ENCODE measurements around the gene WDR59. TPM values are rescaled to one million over a fixed set of nuclear protein-coding genes. Genes with fewer than 3 reads are reported as not detected.
A peak's percentile ranks its signal among the peaks of the same experiment; 100 is the strongest.

The WDR59 gene
- polyA plus RNA-seq, 2 of the 4 experiments (the other 2 are of a cell fraction) = 33.4 to 52.2 TPM

DNA sequence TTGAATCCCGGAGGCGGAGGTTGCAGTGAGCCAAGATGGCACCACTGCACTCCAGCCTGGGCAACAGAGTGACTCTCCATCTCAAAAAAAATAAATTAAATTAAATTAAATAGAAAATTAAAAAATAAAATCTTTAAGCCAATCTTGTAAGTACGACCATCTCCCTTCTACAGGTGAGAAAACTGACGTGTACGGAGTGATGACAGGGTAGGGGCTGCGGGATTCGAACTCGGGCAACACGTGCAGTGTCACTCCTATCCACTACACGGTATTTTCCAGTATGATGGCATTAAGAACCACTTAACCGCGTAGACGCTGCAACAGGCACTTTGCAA, 762 bp downstream of the WDR59 start:
- DNase-seq (ENCODE audit: low read depth in 1 of 2, low spot score in 1 of 2) = peak in 1 of 2 experiments; percentile 15
- Histone ChIP-seq H3K9me3 (no peaks in the 10 kb centered on the region), H3K4me1 (0 out of 3 replicates have a peak, but pooled peaks cover 2% of the 10 kb centered on the region), H3K4me3 (peak overlapping the region; percentile 100), H3K4me2 (peak overlapping the region; percentile 99), H3K27ac (peak overlapping the region; percentile 92 to 94)
- no peak for ATAC-seq
- FAIRE-seq = no peak
- POLR2A ChIA-PET = interaction anchor here (1.6 to 2.5 kb wide), 3 partner anchors 15 to 322 kb away, joined by 4 to 14 read pairs (median 13); partner anchors contain the start of gene ZNRF1
- TF ChIP-seq, protein P1, sequence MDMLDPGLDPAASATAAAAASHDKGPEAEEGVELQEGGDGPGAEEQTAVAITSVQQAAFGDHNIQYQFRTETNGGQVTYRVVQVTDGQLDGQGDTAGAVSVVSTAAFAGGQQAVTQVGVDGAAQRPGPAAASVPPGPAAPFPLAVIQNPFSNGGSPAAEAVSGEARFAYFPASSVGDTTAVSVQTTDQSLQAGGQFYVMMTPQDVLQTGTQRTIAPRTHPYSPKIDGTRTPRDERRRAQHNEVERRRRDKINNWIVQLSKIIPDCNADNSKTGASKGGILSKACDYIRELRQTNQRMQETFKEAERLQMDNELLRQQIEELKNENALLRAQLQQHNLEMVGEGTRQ (IDR thresholded peaks at IDR 0.05) = no peak
- TF ChIP-seq POLR2AphosphoS2 (conservative IDR thresholded peaks at IDR 0.05; ENCODE audit: low read length) (no peak), EP300 (IDR thresholded peaks at IDR 0.05) (no peak), NFE2L2 (conservative IDR thresholded peaks at IDR 0.05; ENCODE audit: low read length) (no peak), ZSCAN20 (CRISPR knock-in tag; IDR thresholded peaks at IDR 0.05) (no peak), NPAS2 (CRISPR knock-in tag; IDR thresholded peaks at IDR 0.05; ENCODE audit: borderline replicate concordance) (no peak), CHD2 (IDR thresholded peaks at IDR 0.05; ENCODE audit: low read length, partially characterized antibody) (no peak), RARB (CRISPR knock-in tag; IDR thresholded peaks at IDR 0.05) (no peak), CEBPB (IDR thresholded peaks at IDR 0.05) (no peak), EHMT2 (IDR thresholded peaks at IDR 0.05; ENCODE audit: low read depth) (no peak), CBX8 (IDR thresholded peaks at IDR 0.05) (no peak), BHLHE40 (IDR thresholded peaks at IDR 0.05; ENCODE audit: low read depth, low read length) (no peak), CBX2 (IDR thresholded peaks at IDR 0.05; ENCODE audit: borderline replicate concordance, low read depth) (no peak), MAZ (IDR thresholded peaks at IDR 0.05; ENCODE audit: borderline replicate concordance, low read depth, low read length) (no peak), MAFK (IDR thresholded peaks at IDR 0.05; ENCODE audit: partially characterized antibody) (no peak), RFX5 (IDR thresholded peaks at IDR 0.05) (no peak), JUNB (IDR thresholded peaks at IDR 0.05) (no peak)
- TF ChIP-seq, protein P2, sequence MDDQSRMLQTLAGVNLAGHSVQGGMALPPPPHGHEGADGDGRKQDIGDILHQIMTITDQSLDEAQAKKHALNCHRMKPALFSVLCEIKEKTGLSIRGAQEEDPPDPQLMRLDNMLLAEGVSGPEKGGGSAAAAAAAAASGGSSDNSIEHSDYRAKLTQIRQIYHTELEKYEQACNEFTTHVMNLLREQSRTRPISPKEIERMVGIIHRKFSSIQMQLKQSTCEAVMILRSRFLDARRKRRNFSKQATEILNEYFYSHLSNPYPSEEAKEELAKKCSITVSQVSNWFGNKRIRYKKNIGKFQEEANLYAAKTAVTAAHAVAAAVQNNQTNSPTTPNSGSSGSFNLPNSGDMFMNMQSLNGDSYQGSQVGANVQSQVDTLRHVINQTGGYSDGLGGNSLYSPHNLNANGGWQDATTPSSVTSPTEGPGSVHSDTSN (IDR thresholded peaks at IDR 0.05) = no peak
- TF ChIP-seq, protein P3, sequence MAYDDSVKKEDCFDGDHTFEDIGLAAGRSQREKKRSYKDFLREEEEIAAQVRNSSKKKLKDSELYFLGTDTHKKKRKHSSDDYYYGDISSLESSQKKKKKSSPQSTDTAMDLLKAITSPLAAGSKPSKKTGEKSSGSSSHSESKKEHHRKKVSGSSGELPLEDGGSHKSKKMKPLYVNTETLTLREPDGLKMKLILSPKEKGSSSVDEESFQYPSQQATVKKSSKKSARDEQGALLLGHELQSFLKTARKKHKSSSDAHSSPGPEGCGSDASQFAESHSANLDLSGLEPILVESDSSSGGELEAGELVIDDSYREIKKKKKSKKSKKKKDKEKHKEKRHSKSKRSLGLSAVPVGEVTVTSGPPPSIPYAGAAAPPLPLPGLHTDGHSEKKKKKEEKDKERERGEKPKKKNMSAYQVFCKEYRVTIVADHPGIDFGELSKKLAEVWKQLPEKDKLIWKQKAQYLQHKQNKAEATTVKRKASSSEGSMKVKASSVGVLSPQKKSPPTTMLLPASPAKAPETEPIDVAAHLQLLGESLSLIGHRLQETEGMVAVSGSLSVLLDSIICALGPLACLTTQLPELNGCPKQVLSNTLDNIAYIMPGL (CRISPR knock-in tag; IDR thresholded peaks at IDR 0.05; ENCODE audit: borderline replicate concordance) = no peak
- CTCF ChIA-PET = interaction anchor here (0.7 to 1.1 kb wide), 2 partner anchors 94 to 481 kb away, joined by 3 to 4 read pairs; no protein-coding TSS in a partner anchor
- WGBS (ENCODE audit: missing lambda C conversion rate) = 27% methylated on average over 12 of the region's 13 CpGs

DNA sequence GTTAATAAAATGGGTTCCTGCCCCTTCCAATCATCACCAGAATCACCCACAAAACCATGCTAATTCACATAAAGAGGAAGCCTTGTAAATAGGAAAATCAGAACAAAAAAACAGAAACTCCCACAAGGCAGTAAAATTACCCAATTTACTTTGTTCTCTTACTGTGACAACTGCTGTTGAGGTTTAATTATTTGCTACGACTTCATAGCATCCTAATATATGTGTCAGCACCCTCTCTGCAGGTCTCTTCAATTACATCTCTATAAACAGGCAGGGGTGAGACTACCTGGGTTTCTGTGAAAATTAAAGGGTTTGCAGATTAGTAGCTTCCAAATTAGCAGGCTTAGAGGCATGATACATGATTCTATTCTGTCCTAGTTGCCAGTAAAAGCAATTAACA, 2.7 kb downstream of the WDR59 start:
- ChIA-PET CTCF (interaction anchor here (1.5 to 2.4 kb wide), 2 partner anchors 16 to 120 kb away, joined by 3 to 11 read pairs; partner anchors contain the start of gene ZNRF1), POLR2A (no interaction called here)
- Histone ChIP-seq H3K4me1 (0 out of 3 replicates have a peak, but pooled peaks cover 2% of the 10 kb centered on the region), H3K4me2 (no peak overlapping the region), H3K4me3 (no peak overlapping the region), H3K27ac (no peak overlapping the region), H3K9me3 (no peaks in the 10 kb centered on the region)
- WGBS (ENCODE audit: missing lambda C conversion rate) = 72% methylated on average over 1 of the region's 1 CpG
- FAIRE-seq (no peak), DNase-seq (ENCODE audit: low read depth in 1 of 2, low spot score in 1 of 2) (no peak), ATAC-seq (no peak)
- TF ChIP-seq, protein P4, sequence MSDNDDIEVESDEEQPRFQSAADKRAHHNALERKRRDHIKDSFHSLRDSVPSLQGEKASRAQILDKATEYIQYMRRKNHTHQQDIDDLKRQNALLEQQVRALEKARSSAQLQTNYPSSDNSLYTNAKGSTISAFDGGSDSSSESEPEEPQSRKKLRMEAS (IDR thresholded peaks at IDR 0.05) = no peak
- TF ChIP-seq NPAS2 (CRISPR knock-in tag; IDR thresholded peaks at IDR 0.05; ENCODE audit: borderline replicate concordance) (no peak), RNF2 (IDR thresholded peaks at IDR 0.05; ENCODE audit: borderline replicate concordance, low read depth) (no peak), RARB (CRISPR knock-in tag; IDR thresholded peaks at IDR 0.05) (no peak), HOXA7 (CRISPR knock-in tag; IDR thresholded peaks at IDR 0.05) (no peak), EHF (CRISPR knock-in tag; IDR thresholded peaks at IDR 0.05) (no peak), TP53 (CRISPR knock-in tag; IDR thresholded peaks at IDR 0.05) (no peak), CBX8 (IDR thresholded peaks at IDR 0.05) (no peak), FOXS1 (CRISPR knock-in tag; IDR thresholded peaks at IDR 0.05) (no peak), BHLHE40 (IDR thresholded peaks at IDR 0.05; ENCODE audit: low read depth, low read length) (no peak), ZSCAN20 (CRISPR knock-in tag; IDR thresholded peaks at IDR 0.05) (no peak), NR3C1 (IDR thresholded peaks at IDR 0.05) (no peak), SMC3 (IDR thresholded peaks at IDR 0.05) (no peak)
- TF ChIP-seq, protein P5, sequence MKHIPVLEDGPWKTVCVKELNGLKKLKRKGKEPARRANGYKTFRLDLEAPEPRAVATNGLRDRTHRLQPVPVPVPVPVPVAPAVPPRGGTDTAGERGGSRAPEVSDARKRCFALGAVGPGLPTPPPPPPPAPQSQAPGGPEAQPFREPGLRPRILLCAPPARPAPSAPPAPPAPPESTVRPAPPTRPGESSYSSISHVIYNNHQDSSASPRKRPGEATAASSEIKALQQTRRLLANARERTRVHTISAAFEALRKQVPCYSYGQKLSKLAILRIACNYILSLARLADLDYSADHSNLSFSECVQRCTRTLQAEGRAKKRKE (CRISPR knock-in tag; IDR thresholded peaks at IDR 0.05; ENCODE audit: low read depth) = no peak
- TF ChIP-seq, protein P6, sequence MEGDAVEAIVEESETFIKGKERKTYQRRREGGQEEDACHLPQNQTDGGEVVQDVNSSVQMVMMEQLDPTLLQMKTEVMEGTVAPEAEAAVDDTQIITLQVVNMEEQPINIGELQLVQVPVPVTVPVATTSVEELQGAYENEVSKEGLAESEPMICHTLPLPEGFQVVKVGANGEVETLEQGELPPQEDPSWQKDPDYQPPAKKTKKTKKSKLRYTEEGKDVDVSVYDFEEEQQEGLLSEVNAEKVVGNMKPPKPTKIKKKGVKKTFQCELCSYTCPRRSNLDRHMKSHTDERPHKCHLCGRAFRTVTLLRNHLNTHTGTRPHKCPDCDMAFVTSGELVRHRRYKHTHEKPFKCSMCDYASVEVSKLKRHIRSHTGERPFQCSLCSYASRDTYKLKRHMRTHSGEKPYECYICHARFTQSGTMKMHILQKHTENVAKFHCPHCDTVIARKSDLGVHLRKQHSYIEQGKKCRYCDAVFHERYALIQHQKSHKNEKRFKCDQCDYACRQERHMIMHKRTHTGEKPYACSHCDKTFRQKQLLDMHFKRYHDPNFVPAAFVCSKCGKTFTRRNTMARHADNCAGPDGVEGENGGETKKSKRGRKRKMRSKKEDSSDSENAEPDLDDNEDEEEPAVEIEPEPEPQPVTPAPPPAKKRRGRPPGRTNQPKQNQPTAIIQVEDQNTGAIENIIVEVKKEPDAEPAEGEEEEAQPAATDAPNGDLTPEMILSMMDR (IDR thresholded peaks at IDR 0.05) = no peak
- TF ChIP-seq, protein P2 (IDR thresholded peaks at IDR 0.05) = no peak
